ENCODE results near the gene LAMA5.

DNA sequence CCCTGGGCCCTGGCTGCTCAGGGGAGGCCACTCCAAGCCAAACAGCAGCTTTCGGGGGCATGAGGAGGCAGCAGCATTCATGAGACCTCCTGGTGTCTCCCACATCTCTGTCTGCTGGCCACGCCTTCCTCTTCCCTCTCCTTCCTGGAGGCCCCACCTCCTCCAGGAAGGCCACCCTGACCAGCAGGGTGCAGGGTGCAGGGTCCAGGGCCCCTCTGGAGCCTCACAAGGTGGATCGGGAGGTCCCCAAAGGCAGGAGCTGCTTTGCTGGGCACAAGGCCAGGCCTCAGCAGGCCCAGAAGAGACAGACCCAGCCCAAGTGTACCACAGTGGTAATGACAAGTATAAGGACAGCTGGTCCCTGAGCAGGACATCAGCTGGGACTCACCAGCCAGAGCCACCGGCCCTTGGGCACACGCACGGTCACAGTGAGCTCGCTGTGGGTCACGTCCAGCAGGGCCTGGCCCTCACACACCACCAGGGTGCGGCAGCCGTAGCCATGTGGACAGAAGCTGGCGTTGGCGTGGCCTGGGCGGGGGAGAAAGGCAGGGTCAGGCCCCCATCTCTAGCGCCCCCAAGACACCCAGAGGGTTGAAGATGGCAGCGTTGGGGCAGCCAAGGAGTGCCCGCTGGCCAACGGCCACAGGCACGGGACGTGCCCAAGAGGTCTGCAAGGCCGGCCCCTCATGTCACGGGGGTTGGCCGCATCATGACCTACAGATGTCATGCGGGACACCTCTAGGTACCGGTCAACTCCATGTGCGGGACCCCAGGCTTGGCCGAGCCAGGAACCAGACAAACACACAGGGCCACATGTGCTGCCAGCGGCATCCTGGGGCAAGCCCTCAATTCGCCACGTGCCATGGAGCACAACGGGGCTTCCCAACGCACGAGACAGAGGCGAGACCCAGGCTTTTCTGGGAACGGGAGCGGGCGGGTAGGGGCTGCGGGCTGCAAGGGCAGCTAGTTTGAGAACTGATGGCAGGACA is 37.4 kb downstream of the LAMA5 start:
- no peak for TF ChIP-seq POLR2A (IDR thresholded peaks at IDR 0.05; ENCODE audit: low read length)
- no peak for TF ChIP-seq GATA1 (IDR thresholded peaks at IDR 0.05; ENCODE audit: low read depth, low read length)

Measured in erythroblast (primary cell).